HepG2 (cell line): ENCODE measurements around the gene JPH2.

Source experiments
- NFIC ChIP-seq: IDR thresholded peaks from 2 replicates; pipeline ENCODE4 v1.6.1; 2012; ENCODE audit warnings: mild to moderate bottlenecking, low read length, inconsistent platforms
- POLR2AphosphoS5 ChIP-seq: IDR thresholded peaks from 2 replicates; pipeline ENCODE4 v1.6.1; 2012; ENCODE audit warnings: low read depth, low read length
- TCF7L2 ChIP-seq: IDR thresholded peaks from 2 replicates; pipeline ENCODE4 v1.6.1; 2011; ENCODE audit warnings: mild to moderate bottlenecking, low read depth, low read length, moderate library complexity
- ZBTB33 ChIP-seq: sonication (generic); formaldehyde crosslinking; IDR thresholded peaks from 2 replicates; pipeline ENCODE4 v1.4.0; 2020; ENCODE audit warnings: missing genetic modification reagents
- ZFP1 ChIP-seq: IDR thresholded peaks from 2 replicates; pipeline ENCODE4 v1.6.1; 2016
- ZNF24 ChIP-seq: fragments of 450-650 bp; IDR thresholded peaks from 2 replicates; pipeline ENCODE4 v1.6.1; 2017; ENCODE audit warnings: antibody characterized with exemption, mild to moderate bottlenecking
- ZNF274 ChIP-seq: sonication (generic); formaldehyde crosslinking; IDR thresholded peaks from 2 replicates; pipeline ENCODE4 v1.5.1; 2020; ENCODE audit warnings: mild to moderate bottlenecking, missing genetic modification reagents
- ZNF550 ChIP-seq: sonication (generic); formaldehyde crosslinking; IDR thresholded peaks from 2 replicates; pipeline ENCODE4 v1.4.0; 2020; ENCODE audit warnings: mild to moderate bottlenecking, missing genetic modification reagents, borderline replicate concordance

GRCh38 chr20:44129911-44130718 lies 56.9 kb downstream of the JPH2 start:
- no peak for TF ChIP-seq ZNF550 (CRISPR knock-in tag)
- TF ChIP-seq ZNF274 (CRISPR knock-in tag) = no peak
- no peak for TF ChIP-seq ZNF24
- TF ChIP-seq NFIC = no peak
- TF ChIP-seq ZFP1 (CRISPR knock-in tag) = no peak
- TF ChIP-seq TCF7L2 = no peak
- TF ChIP-seq POLR2AphosphoS5 = no peak
- no peak for TF ChIP-seq ZBTB33 (CRISPR knock-in tag)
